IMR-90 (cell line): ENCODE data around the gene RASD2. TPM values are rescaled to one million over a fixed set of nuclear protein-coding genes. Genes with fewer than 3 reads are reported as not detected.

ENCODE experiments used
- ATAC-seq: fragments of 200-7000 bp; cut with Tn5 transposase; 2 replicates; pipeline ENCODE4 v1.9.1; 2020; ENCODE audit warnings: low read depth, mild to moderate bottlenecking, moderate library complexity
- BruUV-seq: library from RNA; stranded (reverse); fragments of 400-500 nt; replicated peaks from 2 replicates; lab custom pipeline; 2021; lab: Mats Ljungman, UMichigan
- CTCF ChIA-PET: fragments of 300-600 bp; formaldehyde crosslinking; extraction: SDS; loops from one replicate; lab custom pipeline; 2021; ENCODE audit warnings: antibody characterized with exemption; lab: Yijun Ruan, JAX
- POLR2A ChIA-PET: fragments of 300-600 bp; sonication (Branson Sonifier 250); formaldehyde crosslinking; loops from one replicate; lab custom pipeline; 2022; ENCODE audit warnings: antibody characterized with exemption; ENCODE audit not compliant: unreplicated experiment; lab: Charles Lee
- DNase-seq: peaks from one replicate; pipeline ENCODE4 v3.0.0; 2013
- H2AFZ ChIP-seq: replicated peaks from 2 replicates; pipeline ENCODE3; 2013; ENCODE audit warnings: low read length, mild to moderate bottlenecking; ENCODE audit not compliant: poor library complexity
- H2AK5ac ChIP-seq: 2 replicates; pipeline ENCODE4 v1.6.1; 2013; ENCODE audit warnings: low read depth, low read length, inconsistent platforms
- H2AK9ac ChIP-seq: replicated peaks from 2 replicates; pipeline ENCODE3; 2013; ENCODE audit warnings: mild to moderate bottlenecking, low read depth, low read length, moderate library complexity; ENCODE audit not compliant: poor library complexity
- H2BK120ac ChIP-seq: 2 replicates; pipeline ENCODE4 v1.6.1; 2013; ENCODE audit warnings: low read depth, low read length, inconsistent platforms
- H2BK15ac ChIP-seq: 3 replicates; pipeline ENCODE4 v1.6.1; 2013; ENCODE audit warnings: low read depth, low read length, inconsistent platforms
- H2BK20ac ChIP-seq: 2 replicates; pipeline ENCODE4 v1.6.1; 2013; ENCODE audit warnings: low read depth, mild to moderate bottlenecking, inconsistent platforms, low read length, moderate library complexity
- H2BK5ac ChIP-seq: 2 replicates; pipeline ENCODE4 v1.6.1; 2013; ENCODE audit warnings: mild to moderate bottlenecking, low read depth, low read length, inconsistent platforms; ENCODE audit not compliant: poor library complexity, severe bottlenecking
- H3K14ac ChIP-seq: replicated peaks from 2 replicates; pipeline ENCODE4 v1.6.1; 2013; ENCODE audit warnings: low read depth, low read length, inconsistent platforms
- H3K18ac ChIP-seq: 2 replicates; pipeline ENCODE4 v1.6.1; 2013; ENCODE audit warnings: low read depth, low read length, control low read depth
- H3K23ac ChIP-seq: 2 replicates; pipeline ENCODE4 v1.6.1; 2013; ENCODE audit warnings: low read depth, low read length, inconsistent platforms
- H3K27ac ChIP-seq: 2 replicates; pipeline ENCODE4 v1.5.1; 2013; ENCODE audit warnings: mild to moderate bottlenecking, control low read depth, low read length; ENCODE audit not compliant: insufficient read depth
- H3K27me3 ChIP-seq: 2 replicates; pipeline ENCODE4 v1.6.1; 2013; ENCODE audit warnings: low read length; ENCODE audit not compliant: control insufficient read depth, insufficient read depth
- H3K36me3 ChIP-seq: 2 replicates; pipeline ENCODE4 v1.6.1; 2013; ENCODE audit warnings: low read length, mixed read lengths; ENCODE audit not compliant: control insufficient read depth, insufficient read depth
- H3K4ac ChIP-seq: 2 replicates; pipeline ENCODE4 v1.6.1; 2013; ENCODE audit warnings: low read depth, low read length, inconsistent platforms
- H3K4me1 ChIP-seq: 2 replicates; pipeline ENCODE4 v1.6.1; 2013; ENCODE audit warnings: low read length, mixed read lengths; ENCODE audit not compliant: control insufficient read depth, insufficient read depth
- H3K4me2 ChIP-seq: 2 replicates; pipeline ENCODE4 v1.6.1; 2013; ENCODE audit warnings: low read depth, mild to moderate bottlenecking, control low read depth, low read length, moderate library complexity
- H3K4me3 ChIP-seq: 2 replicates; pipeline ENCODE4 v1.5.1; 2013; ENCODE audit warnings: low read depth, mild to moderate bottlenecking, control low read depth, low read length, moderate library complexity; ENCODE audit not compliant: insufficient read depth
- H3K56ac ChIP-seq: 2 replicates; pipeline ENCODE4 v1.6.1; 2013; ENCODE audit warnings: low read length, inconsistent platforms; ENCODE audit not compliant: insufficient read depth; ENCODE audit errors: extremely low read depth
- H3K79me1 ChIP-seq, 2 experiments: 2 replicates each; pipeline ENCODE4 v1.6.1; 2013; ENCODE audit warnings: low read length in 2 of 2, inconsistent platforms in 1 of 2, low read depth in 1 of 2
- H3K9ac ChIP-seq: 2 replicates; pipeline ENCODE4 v1.6.1; 2013; ENCODE audit warnings: low read depth, low read length, control low read depth
- H3K9me1 ChIP-seq: 2 replicates; pipeline ENCODE4 v1.6.1; 2013; ENCODE audit warnings: low read length, inconsistent platforms; ENCODE audit not compliant: insufficient read depth
- H3K9me3 ChIP-seq: 2 replicates; pipeline ENCODE4 v1.6.1; 2013; ENCODE audit warnings: low read length; ENCODE audit not compliant: control insufficient read depth, insufficient read depth
- H4K20me1 ChIP-seq: 2 replicates; pipeline ENCODE4 v1.6.1; 2013; ENCODE audit warnings: low read length, inconsistent platforms; ENCODE audit not compliant: insufficient read depth
- H4K5ac ChIP-seq: 2 replicates; pipeline ENCODE4 v1.6.1; 2013; ENCODE audit warnings: mild to moderate bottlenecking, low read depth, low read length, control low read depth
- H4K8ac ChIP-seq, 2 experiments: 2 replicates each; pipeline ENCODE4 v1.6.1; 2013; ENCODE audit warnings: low read depth in 2 of 2, low read length in 2 of 2, control low read depth in 1 of 2, inconsistent platforms in 1 of 2
- H4K91ac ChIP-seq: 2 replicates; pipeline ENCODE4 v1.6.1; 2013; ENCODE audit warnings: low read depth, low read length, inconsistent platforms; ENCODE audit not compliant: insufficient read depth
- FOS ChIP-seq: fragments of 150-350 bp; IDR thresholded peaks from 2 replicates; pipeline ENCODE4 v1.6.1; 2016; ENCODE audit warnings: low read depth, low read length
- NFE2L2 ChIP-seq: fragments of 150-350 bp; IDR thresholded peaks from 2 replicates; pipeline ENCODE4 v1.6.1; 2016; ENCODE audit warnings: low read depth, mild to moderate bottlenecking, low read length
- SMC3 ChIP-seq: fragments of 150-350 bp; IDR thresholded peaks from 2 replicates; pipeline ENCODE4 v1.6.1; 2016; ENCODE audit warnings: low read depth, mild to moderate bottlenecking, antibody characterized with exemption, low read length, moderate library complexity
- WGBS, 2 experiments: methylation state at CpG; one replicate each; pipeline versions ENCODE4 v1.1.5 to v1.1.7; 2013; ENCODE audit warnings: missing lambda C conversion rate in 2 of 2; ENCODE audit not compliant: insufficient read length in 1 of 2; ENCODE audit errors: extremely low coverage in 2 of 2; 5-methylcytosine and 5-hydroxymethylcytosine counted together
- dilution Hi-C: fragments of 300-500 bp; cut with HindIII; formaldehyde crosslinking; loops from one replicate; pipeline ENCODE4 v1.14.3; 2018; ENCODE audit warnings: low sequenced_read_pairs; ENCODE audit not compliant: unreplicated experiment
- in situ Hi-C: fragments of 300-500 bp; cut with MboI; formaldehyde crosslinking; loops from 3 replicates; pipeline ENCODE4 v1.14.3; 2019; ENCODE audit warnings: low sequenced_read_pairs, inconsistent platforms, mixed read lengths
- intact Hi-C: fragments of 100-400 bp; cut with micrococcal nuclease; formaldehyde crosslinking; loops from 2 replicates; pipeline ENCODE4 v1.10.0; 2022
- polyA plus RNA-seq, 3 experiments: library from polyadenylated mRNA; depleted of rRNA; stranded (reverse); fragments of >200 nt; gene quantifications; 2 replicates each; pipeline ENCODE4 v1.2.3, GENCODE V29; 2012; ENCODE audit warnings: low replicate concordance in 1 of 3
- total RNA-seq: library from RNA; depleted of rRNA; stranded (reverse); fragments of >200 nt; gene quantifications from 2 replicates; pipeline ENCODE4 v1.2.3, GENCODE V29; 2012

Gene RASD2
- total and polyA plus RNA-seq, 2 of the 4 experiments (the other 2 are of a cell fraction), result under 0.01 to 0.32 TPM

DNA sequence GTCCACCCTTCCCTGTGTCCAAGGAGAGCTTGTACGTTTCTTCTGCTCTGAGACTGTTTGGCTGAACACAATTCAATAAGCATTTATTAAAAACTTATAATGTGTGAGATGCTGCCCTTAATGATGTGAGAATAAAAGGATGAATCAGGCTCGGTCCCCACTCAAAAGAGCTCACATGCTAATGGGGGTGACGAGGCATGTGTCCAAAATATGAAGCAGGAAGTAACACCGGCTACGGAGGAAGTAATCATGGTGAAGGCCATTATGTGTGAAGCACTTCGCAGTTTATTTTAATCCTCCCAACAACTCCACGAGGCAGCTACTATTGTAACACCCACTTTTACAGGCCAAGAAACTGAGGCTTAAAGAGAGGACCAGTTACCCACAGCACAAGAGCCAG lies 3.4 kb upstream of the RASD2 start:
- Histone ChIP-seq H2BK20ac (peak overlapping the region; percentile 87), H3K23ac (no peak overlapping the region), H4K5ac (peak overlapping the region; percentile 50; the same call in 1 of the 2 replicates), H3K4me3 (no peak overlapping the region), H2BK15ac (peak overlapping the region; percentile 91), H3K9me1 (peaks cover 19% of the 10 kb centered on the region), H3K27ac (no peak overlapping the region), H3K79me1 (no peaks in the 10 kb centered on the region; a peak in 1 of 4 replicates), H4K91ac (peak overlapping the region; percentile 80), H3K4ac (peak overlapping the region; percentile 84), H3K14ac (peak overlapping the region; percentile 35; the same call in 1 of the 2 replicates), H3K36me3 (no peaks in the 10 kb centered on the region), H3K56ac (no peak overlapping the region), H3K9ac (no peak overlapping the region), H2AK5ac (peak overlapping the region; percentile 89), H4K20me1 (0 out of 2 replicates have a peak, but pooled peaks cover 3% of the 10 kb centered on the region), H3K18ac (peak overlapping the region; percentile 5; the same call in 1 of the 2 replicates), H2BK120ac (peak overlapping the region; percentile 78), H2AK9ac (no peak overlapping the region), H4K8ac (peak overlapping the region; percentile 67 to 79; a peak in 2 of 4 replicates), H2AFZ (peak overlapping the region; percentile 69), H3K4me1 (peaks cover 20% of the 10 kb centered on the region), H3K9me3 (no peaks in the 10 kb centered on the region), H2BK5ac (no peak overlapping the region), H3K27me3 (no peaks in the 10 kb centered on the region), H3K4me2 (no peak overlapping the region)
- TF ChIP-seq NFE2L2, result no peak
- no peak for TF ChIP-seq FOS
- no peak for TF ChIP-seq SMC3
- POLR2A ChIA-PET, result no interaction called here
- no TSS peak for BruUV-seq
- in situ Hi-C loops, result no loop called here
- no CpG with 5 or more reads among the region's 7 CpGs for WGBS, 2 experiments
- no peak for DNase-seq
- CTCF ChIA-PET, result interaction anchor here (0.6 kb wide), 1 partner anchor 19 kb away, joined by 4 read pairs; no protein-coding TSS in a partner anchor
- intact Hi-C loops, result no loop called here
- ATAC-seq, result no peak
- dilution Hi-C loops, result no loop called here
